ENCODE measurements around the gene GABRA5.
"Not testable (repeated sequence)": the region's sequence is repeated elsewhere in the genome, so short reads cannot be mapped to it uniquely, and the experiment has no call there.

The GABRA5 gene

GRCh38 chr15:26879706-26880105 is 12.8 kb downstream of the GABRA5 start:
- no peak for DNase-seq

GRCh38 chr15:26882112-26882511 is 15.2 kb downstream of the GABRA5 start:
- no peak for DNase-seq

GRCh38 chr15:26882616-26883365 is 15.9 kb downstream of the GABRA5 start:
- DNase-seq = no peak

GRCh38 chr15:26883466-26883865 is 16.6 kb downstream of the GABRA5 start:
- no peak for DNase-seq

DNA sequence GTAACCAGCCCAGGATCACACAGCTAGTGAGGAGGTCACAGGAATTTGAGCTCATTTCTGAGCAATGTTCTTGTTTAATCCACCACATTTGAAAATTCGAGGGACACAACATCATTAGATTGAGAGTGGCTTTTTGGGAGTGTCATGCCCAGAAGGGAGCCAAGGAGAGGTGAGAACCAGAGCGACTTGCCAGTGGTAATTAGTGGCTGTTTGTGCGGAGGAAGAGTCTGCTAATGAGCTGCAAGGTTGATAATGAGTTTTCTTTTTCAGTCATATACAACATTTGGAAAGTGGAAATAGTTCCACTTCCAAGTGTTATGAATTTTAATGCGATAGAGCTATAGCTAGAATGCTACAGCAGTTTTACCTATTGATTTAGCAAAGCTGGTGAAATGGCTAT is 19.7 kb downstream of the GABRA5 start:
- no peak for DNase-seq

DNA sequence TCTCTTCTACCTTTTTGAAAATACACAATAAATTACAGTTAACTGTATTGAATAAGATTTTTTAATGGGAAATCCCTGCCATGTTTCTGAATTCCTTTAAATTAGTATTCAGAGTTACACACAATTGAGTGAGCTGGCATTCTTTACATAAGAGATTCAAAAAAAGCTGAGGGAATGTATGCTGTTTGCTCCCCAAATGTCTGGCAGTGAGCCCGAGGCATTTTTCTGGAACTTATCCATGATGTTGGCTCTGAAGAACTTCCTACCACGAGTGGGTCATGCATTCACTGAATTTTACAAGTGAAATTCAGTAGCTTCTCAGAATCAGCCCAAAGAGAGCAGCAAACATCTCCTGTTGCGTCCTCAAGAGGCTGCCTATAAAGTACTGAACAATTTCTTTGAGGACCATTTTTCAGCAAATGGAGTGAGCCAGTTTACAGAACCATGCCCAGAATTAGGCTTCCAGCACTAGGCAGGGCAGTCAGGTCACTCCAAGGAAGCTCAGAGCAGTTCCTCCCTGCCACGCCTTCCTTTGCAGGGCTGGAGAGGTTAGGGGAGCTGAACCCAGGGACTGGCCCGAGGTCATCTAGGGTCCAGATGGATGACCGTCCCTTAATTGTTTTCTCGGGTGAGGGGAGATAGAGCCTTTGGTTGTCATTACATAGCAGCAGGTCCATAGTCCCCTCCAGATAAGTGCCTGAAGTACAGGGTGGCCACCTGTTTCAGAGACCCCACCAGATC is 21.2 kb downstream of the GABRA5 start:
- DNase-seq = no peak

GRCh38 chr15:26888761-26889160 is 21.9 kb downstream of the GABRA5 start:
- DNase-seq = no peak

DNA sequence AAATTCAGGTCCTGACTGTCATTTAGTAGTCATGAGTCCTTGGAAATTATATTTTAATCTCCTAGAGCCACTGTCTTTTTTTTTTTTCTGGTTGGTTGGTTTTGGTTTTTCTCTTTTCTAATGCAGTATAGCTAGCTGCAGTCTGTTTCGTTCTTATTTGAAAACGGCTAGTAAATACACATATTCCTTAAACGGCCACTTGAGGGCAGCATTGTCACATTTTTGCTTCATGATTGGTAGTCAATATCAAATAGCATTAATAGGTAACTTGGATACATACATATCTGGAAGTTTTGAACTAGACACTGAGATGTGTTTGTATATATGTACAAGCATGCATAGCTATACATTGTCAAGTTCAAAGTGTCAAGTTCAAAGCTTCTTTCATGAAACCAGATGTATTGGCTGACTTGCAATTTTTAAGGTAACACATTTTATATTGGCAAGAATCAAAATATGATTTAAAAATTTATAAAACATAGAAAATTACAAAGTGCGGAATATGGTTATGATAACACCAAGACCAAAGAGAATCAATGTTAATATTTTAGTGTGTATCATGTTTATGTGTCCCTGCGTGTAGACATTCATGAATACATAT is 22.5 kb downstream of the GABRA5 start:
- peak; percentile 30 for DNase-seq

GRCh38 chr15:26890451-26890850 is 23.6 kb downstream of the GABRA5 start:
- DNase-seq = no peak

GRCh38 chr15:26890988-26891387 is 24.1 kb downstream of the GABRA5 start:
- no peak for DNase-seq

GRCh38 chr15:26891448-26892181 is 24.8 kb downstream of the GABRA5 start:
- no peak for DNase-seq

DNA sequence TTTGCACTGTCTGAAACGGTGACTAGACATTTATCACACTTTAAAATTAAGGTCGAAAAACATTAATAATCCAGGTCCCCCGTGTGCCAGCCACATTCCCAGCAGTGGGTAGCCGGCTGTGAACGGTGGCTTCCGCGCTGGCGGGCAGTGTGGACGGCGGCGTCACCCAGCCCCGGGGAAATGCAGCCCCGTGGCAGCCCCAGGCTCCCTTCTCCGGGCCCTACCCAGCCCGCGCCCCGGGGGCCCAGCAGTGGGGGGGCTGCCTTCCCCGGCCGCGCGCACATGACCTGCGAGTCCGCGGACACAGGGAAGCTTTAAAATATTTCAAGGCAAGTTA is 25.3 kb downstream of the GABRA5 start:
- no peak for DNase-seq

- DNase-seq = no peak
Measured at GRCh38 chr15:26892678-26893077, 25.8 kb downstream of the GABRA5 start.

- DNase-seq = no peak
Measured at GRCh38 chr15:26893351-26894065, 26.6 kb downstream of the GABRA5 start.

- no peak for DNase-seq
Measured at GRCh38 chr15:26894181-26894580, 27.3 kb downstream of the GABRA5 start.

- DNase-seq = not testable (repeated sequence)
Measured at GRCh38 chr15:26895346-26895745, 28.5 kb downstream of the GABRA5 start.

DNA sequence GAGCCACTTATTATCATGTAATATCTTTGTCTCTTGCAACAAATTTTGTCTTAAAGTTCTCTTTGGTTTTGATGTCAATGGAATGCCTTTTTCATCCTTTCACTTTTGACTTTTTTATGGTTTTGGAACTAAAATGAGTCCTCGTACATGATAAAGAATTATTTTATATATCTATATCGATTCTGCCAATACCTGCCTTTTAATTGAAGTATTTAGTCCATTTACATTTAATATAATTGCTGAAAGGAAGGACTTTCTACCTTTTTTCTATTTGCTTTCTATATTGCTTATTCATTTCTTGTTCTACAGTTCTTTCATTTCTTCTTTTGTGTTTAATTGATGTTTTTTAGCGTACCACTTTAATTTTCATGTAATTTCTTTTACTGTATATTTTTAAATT is 32.8 kb downstream of the GABRA5 start:
- DNase-seq = no peak

- DNase-seq = no peak
Measured at GRCh38 chr15:26901041-26901440, 34.2 kb downstream of the GABRA5 start.

GRCh38 chr15:26910715-26911114 is 43.9 kb downstream of the GABRA5 start:
- DNase-seq = no peak

- no peak for DNase-seq
Measured at GRCh38 chr15:26921433-26921832, 54.6 kb downstream of the GABRA5 start.

DNA sequence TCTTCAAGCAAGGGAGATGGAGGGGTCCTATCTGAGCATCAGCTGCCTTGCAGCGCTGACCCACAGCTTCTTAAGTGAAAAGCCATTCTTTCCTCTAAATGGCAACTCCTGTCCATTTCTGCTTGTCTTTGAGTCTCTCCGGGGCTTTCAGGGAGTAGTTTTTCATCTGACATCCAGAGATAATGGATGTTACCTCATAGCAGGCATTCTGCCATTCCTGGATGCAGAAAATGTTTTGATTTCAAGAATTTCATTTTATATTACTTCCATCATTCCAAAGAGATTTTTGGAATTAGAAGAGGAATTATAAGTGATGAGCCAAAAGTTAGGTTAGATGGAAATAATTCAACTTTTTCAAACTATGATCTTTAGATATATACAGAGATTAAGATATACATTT is 59.2 kb downstream of the GABRA5 start:
- no peak for DNase-seq

DNA sequence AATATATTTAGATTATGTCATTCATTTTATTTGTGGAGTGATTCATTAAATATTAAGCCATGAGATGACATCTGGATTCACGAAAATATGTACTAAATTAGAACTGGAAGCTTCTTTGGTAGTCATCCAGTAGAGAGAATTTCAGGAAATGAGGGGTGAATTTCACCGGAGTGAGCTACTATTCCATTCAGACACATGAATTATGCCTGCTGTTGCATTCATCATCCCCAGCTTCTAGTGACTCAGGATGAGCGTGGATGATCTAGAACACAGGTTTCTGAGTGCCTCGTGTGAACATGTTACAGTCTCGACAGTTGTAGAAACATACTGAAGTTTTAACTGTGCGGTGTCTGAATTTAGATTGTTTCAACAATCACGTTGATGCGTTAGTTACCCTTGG is 61.2 kb downstream of the GABRA5 start:
- DNase-seq = no peak

DNA sequence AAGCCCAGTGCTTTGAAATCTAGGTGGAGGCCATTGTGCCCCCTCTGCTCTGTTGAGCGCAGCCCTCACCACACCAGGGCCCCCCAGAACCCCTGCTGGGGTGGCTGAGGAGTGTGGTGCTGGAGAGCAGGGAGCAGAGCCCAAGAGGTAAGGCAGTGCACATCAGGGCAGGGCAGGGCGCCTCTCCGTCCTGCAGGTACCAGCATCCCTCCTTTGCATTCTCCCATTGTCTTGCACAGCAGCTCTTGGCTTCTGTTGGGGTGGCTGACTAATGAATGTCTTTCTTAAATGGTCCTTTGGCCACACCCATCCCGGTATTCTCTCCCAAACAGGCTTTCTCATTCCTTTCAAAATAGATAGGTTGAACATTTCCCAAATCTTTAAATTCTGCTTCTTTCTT is 62.7 kb downstream of the GABRA5 start:
- no peak for DNase-seq
